GM12878 (cell line): ENCODE data around the gene TBC1D20.

Experiments
- BCL11A ChIP-seq: IDR thresholded peaks from 2 replicates; pipeline ENCODE4 v1.6.1; 2011; ENCODE audit warnings: low read depth, low read length
- CBX3 ChIP-seq: fragments of 200-600 bp; sonication (generic); IDR thresholded peaks from 2 replicates; pipeline ENCODE4 v1.6.1; 2016; ENCODE audit warnings: low read depth, borderline replicate concordance
- EED ChIP-seq: sonication (generic); IDR thresholded peaks from 2 replicates; pipeline ENCODE4 v1.6.1; 2016; ENCODE audit warnings: antibody characterized with exemption, low read depth
- LARP7 ChIP-seq: fragments of 450-650 bp; IDR thresholded peaks from 2 replicates; pipeline ENCODE4 v1.6.1; 2017; ENCODE audit warnings: mild to moderate bottlenecking
- MEF2A ChIP-seq: IDR thresholded peaks from 2 replicates; pipeline ENCODE4 v1.6.1; 2011; ENCODE audit warnings: low read depth, mild to moderate bottlenecking, low read length, moderate library complexity; ENCODE audit not compliant: insufficient read depth
- MTA3 ChIP-seq: IDR thresholded peaks from 2 replicates; pipeline ENCODE4 v1.6.1; 2012; ENCODE audit warnings: low read length, inconsistent platforms, borderline replicate concordance
- MYC ChIP-seq: IDR thresholded peaks from 2 replicates; pipeline ENCODE4 v1.6.1; 2011; ENCODE audit warnings: mild to moderate bottlenecking, low read length, moderate library complexity, inconsistent platforms; ENCODE audit not compliant: insufficient read depth, insufficient replicate concordance, insufficient read length, severe bottlenecking
- POLR2A ChIP-seq: IDR thresholded peaks from 2 replicates; pipeline ENCODE4 v1.6.1; 2011; ENCODE audit warnings: low read depth, mild to moderate bottlenecking, low read length
- SMC3 ChIP-seq: IDR thresholded peaks from 2 replicates; pipeline ENCODE4 v1.6.1; 2011; ENCODE audit warnings: low read length, improper control_type of control experiment, borderline replicate concordance
- TAF1 ChIP-seq: IDR thresholded peaks from 2 replicates; pipeline ENCODE4 v1.6.1; 2011; ENCODE audit warnings: mild to moderate bottlenecking, low read depth, low read length, borderline replicate concordance
- ZSCAN29 ChIP-seq: fragments of 450-650 bp; IDR thresholded peaks from 2 replicates; pipeline ENCODE4 v1.6.1; 2017; ENCODE audit warnings: mild to moderate bottlenecking, moderate library complexity
- TF ChIP-seq, protein P1 (sequence below): fragments of 450-650 bp; IDR thresholded peaks from 2 replicates; pipeline ENCODE4 v1.6.1; 2018; ENCODE audit warnings: mild to moderate bottlenecking, low read depth, moderate library complexity; ENCODE audit not compliant: partially characterized antibody
- TF ChIP-seq, protein P2 (sequence below): IDR thresholded peaks from 2 replicates; pipeline ENCODE4 v1.6.1; 2011; ENCODE audit warnings: low read depth, mild to moderate bottlenecking, low read length, moderate library complexity, borderline replicate concordance; ENCODE audit errors: extremely low read depth
- TF ChIP-seq, protein P3 (sequence below), 3 experiments: IDR thresholded peaks in 2 of 3; conservative IDR thresholded peaks in 1 of 3; 2 replicates each; pipeline ENCODE4 v1.5.1; 2011; ENCODE audit warnings: low read depth in 3 of 3, low read length in 3 of 3, mild to moderate bottlenecking in 3 of 3, control low read depth in 2 of 3, moderate library complexity in 2 of 3, inconsistent platforms in 1 of 3, mixed read lengths in 1 of 3; ENCODE audit not compliant: control insufficient read depth in 2 of 3, insufficient read depth in 1 of 3; ENCODE audit errors: extremely low read depth in 1 of 3

DNA sequence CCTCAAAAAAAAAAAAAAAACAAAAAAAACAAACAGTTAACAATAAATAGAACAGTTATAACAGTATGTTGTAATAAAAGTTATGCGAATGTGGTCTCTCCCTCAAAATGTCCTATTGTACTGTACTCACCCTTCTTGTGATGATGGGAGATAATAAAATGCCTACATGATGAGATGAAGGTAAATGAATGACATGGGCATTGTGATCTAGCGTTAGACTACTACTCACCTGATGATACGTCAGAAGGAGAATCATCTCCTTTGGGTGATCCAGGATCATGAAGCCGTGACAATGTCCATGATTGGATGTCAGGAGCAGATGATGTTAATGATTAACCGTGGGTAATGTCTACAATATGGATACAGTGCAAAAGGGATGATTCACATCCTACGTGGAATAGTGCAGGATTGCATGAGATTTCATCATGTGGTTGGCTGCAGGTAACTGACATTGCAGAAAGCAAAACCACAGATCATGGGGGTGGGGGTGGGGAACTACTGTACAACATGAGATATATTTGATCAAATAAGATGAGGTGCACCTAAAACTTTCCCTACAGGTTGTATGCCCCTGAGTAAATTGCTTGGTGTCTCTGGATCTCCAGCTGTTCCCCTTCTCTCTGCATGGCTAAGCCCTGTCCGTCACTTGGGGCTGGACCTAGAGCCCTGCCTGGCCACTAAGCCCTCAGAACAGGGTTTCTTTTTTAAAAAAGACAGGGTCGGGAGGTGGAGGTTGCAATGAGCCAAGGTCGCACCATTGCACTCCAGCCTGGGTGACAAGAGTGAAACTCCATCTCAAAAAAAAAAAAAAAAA lies 60.4 kb downstream of the TBC1D20 start:
- no peak for TF ChIP-seq BCL11A
- TF ChIP-seq ZSCAN29: no peak
- TF ChIP-seq, protein P1, sequence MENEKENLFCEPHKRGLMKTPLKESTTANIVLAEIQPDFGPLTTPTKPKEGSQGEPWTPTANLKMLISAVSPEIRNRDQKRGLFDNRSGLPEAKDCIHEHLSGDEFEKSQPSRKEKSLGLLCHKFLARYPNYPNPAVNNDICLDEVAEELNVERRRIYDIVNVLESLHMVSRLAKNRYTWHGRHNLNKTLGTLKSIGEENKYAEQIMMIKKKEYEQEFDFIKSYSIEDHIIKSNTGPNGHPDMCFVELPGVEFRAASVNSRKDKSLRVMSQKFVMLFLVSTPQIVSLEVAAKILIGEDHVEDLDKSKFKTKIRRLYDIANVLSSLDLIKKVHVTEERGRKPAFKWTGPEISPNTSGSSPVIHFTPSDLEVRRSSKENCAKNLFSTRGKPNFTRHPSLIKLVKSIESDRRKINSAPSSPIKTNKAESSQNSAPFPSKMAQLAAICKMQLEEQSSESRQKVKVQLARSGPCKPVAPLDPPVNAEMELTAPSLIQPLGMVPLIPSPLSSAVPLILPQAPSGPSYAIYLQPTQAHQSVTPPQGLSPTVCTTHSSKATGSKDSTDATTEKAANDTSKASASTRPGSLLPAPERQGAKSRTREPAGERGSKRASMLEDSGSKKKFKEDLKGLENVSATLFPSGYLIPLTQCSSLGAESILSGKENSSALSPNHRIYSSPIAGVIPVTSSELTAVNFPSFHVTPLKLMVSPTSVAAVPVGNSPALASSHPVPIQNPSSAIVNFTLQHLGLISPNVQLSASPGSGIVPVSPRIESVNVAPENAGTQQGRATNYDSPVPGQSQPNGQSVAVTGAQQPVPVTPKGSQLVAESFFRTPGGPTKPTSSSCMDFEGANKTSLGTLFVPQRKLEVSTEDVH: no peak
- TF ChIP-seq, protein P2, sequence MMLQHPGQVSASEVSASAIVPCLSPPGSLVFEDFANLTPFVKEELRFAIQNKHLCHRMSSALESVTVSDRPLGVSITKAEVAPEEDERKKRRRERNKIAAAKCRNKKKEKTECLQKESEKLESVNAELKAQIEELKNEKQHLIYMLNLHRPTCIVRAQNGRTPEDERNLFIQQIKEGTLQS: no peak
- no peak for TF ChIP-seq MEF2A
- TF ChIP-seq, protein P3, sequence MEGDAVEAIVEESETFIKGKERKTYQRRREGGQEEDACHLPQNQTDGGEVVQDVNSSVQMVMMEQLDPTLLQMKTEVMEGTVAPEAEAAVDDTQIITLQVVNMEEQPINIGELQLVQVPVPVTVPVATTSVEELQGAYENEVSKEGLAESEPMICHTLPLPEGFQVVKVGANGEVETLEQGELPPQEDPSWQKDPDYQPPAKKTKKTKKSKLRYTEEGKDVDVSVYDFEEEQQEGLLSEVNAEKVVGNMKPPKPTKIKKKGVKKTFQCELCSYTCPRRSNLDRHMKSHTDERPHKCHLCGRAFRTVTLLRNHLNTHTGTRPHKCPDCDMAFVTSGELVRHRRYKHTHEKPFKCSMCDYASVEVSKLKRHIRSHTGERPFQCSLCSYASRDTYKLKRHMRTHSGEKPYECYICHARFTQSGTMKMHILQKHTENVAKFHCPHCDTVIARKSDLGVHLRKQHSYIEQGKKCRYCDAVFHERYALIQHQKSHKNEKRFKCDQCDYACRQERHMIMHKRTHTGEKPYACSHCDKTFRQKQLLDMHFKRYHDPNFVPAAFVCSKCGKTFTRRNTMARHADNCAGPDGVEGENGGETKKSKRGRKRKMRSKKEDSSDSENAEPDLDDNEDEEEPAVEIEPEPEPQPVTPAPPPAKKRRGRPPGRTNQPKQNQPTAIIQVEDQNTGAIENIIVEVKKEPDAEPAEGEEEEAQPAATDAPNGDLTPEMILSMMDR (IDR thresholded peaks at IDR 0.05 in 2 of 3, conservative IDR thresholded peaks at IDR 0.05 in 1 of 3; ENCODE audit: control insufficient read depth in 2 of 3, extremely low read depth in 1 of 3, insufficient read depth in 1 of 3, low read depth in 3 of 3, low read length in 3 of 3): no peak
- TF ChIP-seq LARP7: no peak
- TF ChIP-seq MYC: no peak
- no peak for TF ChIP-seq SMC3
- TF ChIP-seq MTA3: no peak
- no peak for TF ChIP-seq TAF1
- no peak for TF ChIP-seq CBX3
- no peak for TF ChIP-seq POLR2A
- TF ChIP-seq EED: no peak
